HepG2 (cell line): ENCODE results near the gene GRHL1. TPM values are rescaled to one million over a fixed set of nuclear protein-coding genes. Genes with fewer than 3 reads are reported as not detected.

Experiments used
- CHD4 ChIP-seq: fragments of 200-600 bp; sonication (generic); IDR thresholded peaks from 2 replicates; pipeline ENCODE4 v1.7.0; 2017; ENCODE audit warnings: mild to moderate bottlenecking, low read length, borderline replicate concordance
- E2F1 ChIP-seq: sonication (generic); formaldehyde crosslinking; IDR thresholded peaks from 2 replicates; pipeline ENCODE4 v1.5.0; 2020; ENCODE audit warnings: missing genetic modification reagents
- MED13 ChIP-seq: sonication (generic); formaldehyde crosslinking; IDR thresholded peaks from 2 replicates; pipeline ENCODE4 v1.5.0; 2020; ENCODE audit warnings: missing genetic modification reagents
- NCOA1 ChIP-seq: sonication (generic); formaldehyde crosslinking; IDR thresholded peaks from 2 replicates; pipeline ENCODE4 v1.9.0; 2021; ENCODE audit warnings: missing genetic modification reagents
- PRDM4 ChIP-seq: sonication (generic); formaldehyde crosslinking; IDR thresholded peaks from 2 replicates; pipeline ENCODE4 v1.9.0; 2021; ENCODE audit warnings: missing genetic modification reagents, borderline replicate concordance
- SAP130 ChIP-seq: IDR thresholded peaks from 2 replicates; pipeline ENCODE4 v1.6.1; 2016; ENCODE audit warnings: low read depth
- SKI ChIP-seq: fragments of 450-650 bp; IDR thresholded peaks from one replicate; pipeline ENCODE4 v1.6.1; 2018; ENCODE audit warnings: mild to moderate bottlenecking; ENCODE audit not compliant: partially characterized antibody
- SNAPC5 ChIP-seq: sonication (generic); formaldehyde crosslinking; IDR thresholded peaks from 2 replicates; pipeline ENCODE4 v1.8.1; 2023; ENCODE audit warnings: mild to moderate bottlenecking, missing genetic modification reagents, borderline replicate concordance
- TBX3 ChIP-seq: fragments of 450-650 bp; IDR thresholded peaks from 2 replicates; pipeline ENCODE4 v1.6.1; 2017; ENCODE audit warnings: antibody characterized with exemption, mild to moderate bottlenecking, inconsistent platforms, borderline replicate concordance
- THYN1 ChIP-seq: sonication (generic); formaldehyde crosslinking; IDR thresholded peaks from 2 replicates; pipeline ENCODE4 v1.8.1; 2023; ENCODE audit warnings: low read depth, mild to moderate bottlenecking, moderate library complexity, missing genetic modification reagents, borderline replicate concordance
- ZBTB39 ChIP-seq: sonication (generic); formaldehyde crosslinking; IDR thresholded peaks from 2 replicates; pipeline ENCODE4 v1.5.0; 2020; ENCODE audit warnings: missing genetic modification reagents
- ZBTB49 ChIP-seq: sonication (generic); formaldehyde crosslinking; IDR thresholded peaks from 2 replicates; pipeline ENCODE4 v1.4.0; 2020; ENCODE audit warnings: missing genetic modification reagents, borderline replicate concordance
- ZNF160 ChIP-seq: sonication (generic); formaldehyde crosslinking; IDR thresholded peaks from 2 replicates; pipeline ENCODE4 v1.8.0; 2022; ENCODE audit warnings: mild to moderate bottlenecking, inconsistent platforms, missing genetic modification reagents
- ZNF276 ChIP-seq: sonication (generic); formaldehyde crosslinking; IDR thresholded peaks from 2 replicates; pipeline ENCODE4 v1.4.0; 2020; ENCODE audit warnings: mild to moderate bottlenecking, low read depth, missing genetic modification reagents
- polyA plus RNA-seq, 8 experiments: library from polyadenylated mRNA; depleted of rRNA in 3 of 8; stranded (reverse) in 7 of 8; unstranded in 1 of 8; fragments of >200 nt; fragmentation: Illumina TruSeq in 4 of 8; extraction: Trizol in 4 of 8; gene quantifications; 2 replicates each; pipeline versions ENCODE4 v1.2.1 to v1.2.3, GENCODE V29; 2011 to 2016; ENCODE audit warnings: low read depth in 4 of 8, missing spikeins in 1 of 8, mixed read lengths in 1 of 8; ENCODE audit not compliant: insufficient read depth in 1 of 8
- total RNA-seq, 5 experiments: library from RNA; depleted of rRNA; stranded (reverse); fragments of >200 nt; fragmentation: Illumina TruSeq; extraction: Trizol; gene quantifications; 2 replicates each; pipeline ENCODE4 v1.2.3, GENCODE V29; 2016; ENCODE audit warnings: low read depth in 1 of 5

The GRHL1 gene
- total and polyA plus RNA-seq, 2 of the 13 experiments (the other 11 are each of a cell fraction or from before 2014, with no cell fraction given), result 9.3 to 12.0 TPM

GRCh38 chr2:9949239-9949991, 2.1 kb upstream of the GRHL1 start (continued):
- no peak for TF ChIP-seq ZNF276 (CRISPR knock-in tag)
- 0 out of 2 replicates have a peak, but pooled peaks have one; percentile 22 for TF ChIP-seq ZNF160
- no peak for TF ChIP-seq ZBTB39 (CRISPR knock-in tag)
- no peak for TF ChIP-seq NCOA1 (CRISPR knock-in tag)
- no peak for TF ChIP-seq SKI
- TF ChIP-seq CHD4, result no peak
- no peak for TF ChIP-seq MED13 (CRISPR knock-in tag)
- TF ChIP-seq TBX3, result no peak
- no peak for TF ChIP-seq E2F1 (CRISPR knock-in tag)
- TF ChIP-seq ZBTB49 (CRISPR knock-in tag), result no peak
- TF ChIP-seq SNAPC5 (CRISPR knock-in tag), result 0 out of 2 replicates have a peak, but pooled peaks have one; percentile 28
- no peak for TF ChIP-seq THYN1
- TF ChIP-seq PRDM4 (CRISPR knock-in tag), result no peak
- TF ChIP-seq SAP130 (CRISPR knock-in tag), result peak; percentile 51; the same call in 1 of the 2 replicates
